Measurements from ENCODE around the gene ZNF778.

ZNF778 gene

DNA sequence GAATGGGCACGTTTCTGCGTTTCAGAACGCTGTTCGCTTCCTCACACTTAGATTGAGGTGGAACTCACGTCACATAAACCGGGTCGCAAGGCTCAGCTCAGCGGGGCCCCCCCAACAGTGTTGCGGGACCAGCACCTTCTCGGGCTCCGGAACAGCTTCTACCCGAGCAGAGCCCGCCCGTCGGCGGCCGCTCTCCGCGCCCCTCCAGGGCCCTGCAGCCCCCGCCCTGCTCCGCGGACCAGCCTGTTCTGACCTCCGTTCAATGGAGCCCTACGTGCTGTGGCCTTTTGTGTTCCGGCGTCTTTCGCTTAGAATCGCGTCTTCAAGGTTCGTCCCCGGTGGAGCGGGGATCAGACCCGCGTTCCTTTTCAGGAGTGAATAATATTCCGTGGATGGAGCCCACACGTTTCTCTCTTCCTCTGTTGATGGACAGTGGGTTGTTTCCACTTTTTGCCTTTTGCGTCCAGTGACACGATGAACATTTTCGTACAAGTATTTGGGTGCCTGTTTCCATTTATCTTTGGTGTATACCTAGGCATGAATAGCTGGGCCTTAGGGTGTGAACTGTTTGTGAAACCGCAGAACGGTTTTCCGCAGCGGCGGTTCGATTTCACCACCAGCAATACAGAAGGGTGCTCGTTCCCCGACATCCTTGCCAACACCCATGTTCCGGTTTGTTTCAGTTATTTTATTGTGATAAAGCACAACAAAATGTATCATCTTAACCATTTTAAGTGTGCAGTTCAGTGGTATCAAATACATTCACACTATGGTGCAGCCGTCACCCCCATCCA lies 14.9 kb upstream of the ZNF778 start:
- Histone ChIP-seq H3K27me3 (ENCODE audit: insufficient read depth, poor library complexity, severe bottlenecking) (no peaks in the 10 kb centered on the region), H3K4me3 (replicated peaks; ENCODE audit: insufficient read depth, low read length) (no peak overlapping the region), H3K27ac (replicated peaks) (no peak overlapping the region)
- TF ChIP-seq REST (IDR thresholded peaks at IDR 0.05; ENCODE audit: insufficient replicate concordance, low read depth) = no peak
- no peak for TF ChIP-seq POLR2AphosphoS5 (IDR thresholded peaks at IDR 0.05; ENCODE audit: low read depth)
- TF ChIP-seq, protein P1, sequence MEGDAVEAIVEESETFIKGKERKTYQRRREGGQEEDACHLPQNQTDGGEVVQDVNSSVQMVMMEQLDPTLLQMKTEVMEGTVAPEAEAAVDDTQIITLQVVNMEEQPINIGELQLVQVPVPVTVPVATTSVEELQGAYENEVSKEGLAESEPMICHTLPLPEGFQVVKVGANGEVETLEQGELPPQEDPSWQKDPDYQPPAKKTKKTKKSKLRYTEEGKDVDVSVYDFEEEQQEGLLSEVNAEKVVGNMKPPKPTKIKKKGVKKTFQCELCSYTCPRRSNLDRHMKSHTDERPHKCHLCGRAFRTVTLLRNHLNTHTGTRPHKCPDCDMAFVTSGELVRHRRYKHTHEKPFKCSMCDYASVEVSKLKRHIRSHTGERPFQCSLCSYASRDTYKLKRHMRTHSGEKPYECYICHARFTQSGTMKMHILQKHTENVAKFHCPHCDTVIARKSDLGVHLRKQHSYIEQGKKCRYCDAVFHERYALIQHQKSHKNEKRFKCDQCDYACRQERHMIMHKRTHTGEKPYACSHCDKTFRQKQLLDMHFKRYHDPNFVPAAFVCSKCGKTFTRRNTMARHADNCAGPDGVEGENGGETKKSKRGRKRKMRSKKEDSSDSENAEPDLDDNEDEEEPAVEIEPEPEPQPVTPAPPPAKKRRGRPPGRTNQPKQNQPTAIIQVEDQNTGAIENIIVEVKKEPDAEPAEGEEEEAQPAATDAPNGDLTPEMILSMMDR (IDR thresholded peaks at IDR 0.05; ENCODE audit: insufficient read depth, low read length) = no peak
- TF ChIP-seq SPI1 (IDR thresholded peaks at IDR 0.05; ENCODE audit: borderline replicate concordance, low read depth) = no peak
- TF ChIP-seq GABPA (IDR thresholded peaks at IDR 0.05; ENCODE audit: low read depth) = no peak
- DNase-seq (ENCODE audit: low read depth in 1 of 2, low spot score in 1 of 2) = no peak

GRCh38 chr16:89207993-89208392 lies 9.5 kb upstream of the ZNF778 start:
- TF ChIP-seq REST (IDR thresholded peaks at IDR 0.05; ENCODE audit: insufficient replicate concordance, low read depth) (no peak), SPI1 (IDR thresholded peaks at IDR 0.05; ENCODE audit: borderline replicate concordance, low read depth) (no peak), GABPA (IDR thresholded peaks at IDR 0.05; ENCODE audit: low read depth) (no peak), POLR2AphosphoS5 (IDR thresholded peaks at IDR 0.05; ENCODE audit: low read depth) (no peak)
- TF ChIP-seq, protein P1 (IDR thresholded peaks at IDR 0.05; ENCODE audit: insufficient read depth, low read length) = no peak
- H3K27me3 ChIP-seq (ENCODE audit: insufficient read depth, poor library complexity, severe bottlenecking) = no peaks in the 10 kb centered on the region
- H3K4me3 ChIP-seq (replicated peaks; ENCODE audit: insufficient read depth, low read length) = no peak overlapping the region
- no peak overlapping the region for H3K27ac ChIP-seq (replicated peaks)
- no peak for DNase-seq (ENCODE audit: low read depth in 1 of 2, low spot score in 1 of 2)

DNA sequence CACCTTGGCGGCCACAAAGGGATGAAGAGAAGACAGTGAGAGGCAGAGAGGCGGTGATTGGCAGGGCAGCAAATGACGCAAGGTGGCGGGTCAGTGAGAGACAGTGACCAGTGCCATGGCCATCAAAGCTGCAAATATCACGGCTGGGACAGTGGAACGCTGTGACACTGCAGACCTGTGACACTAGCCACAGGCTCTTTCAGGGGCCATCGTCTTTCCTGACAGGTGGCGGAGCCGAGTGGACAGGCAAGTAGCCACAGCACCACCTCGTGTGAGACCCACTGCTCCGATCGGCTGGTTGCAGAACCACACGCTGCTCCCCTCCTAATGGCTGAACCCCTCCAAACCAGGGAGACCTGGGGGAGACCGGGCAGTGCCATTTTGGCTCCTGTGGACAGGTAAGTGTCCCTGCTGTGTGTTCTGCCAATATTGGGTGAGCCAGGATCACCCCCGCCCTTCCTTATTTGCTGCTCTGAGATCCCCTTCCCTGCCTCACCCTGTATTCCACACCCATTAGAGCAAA lies 7.9 kb upstream of the ZNF778 start:
- TF ChIP-seq REST (IDR thresholded peaks at IDR 0.05; ENCODE audit: insufficient replicate concordance, low read depth) = no peak
- no peak for TF ChIP-seq POLR2AphosphoS5 (IDR thresholded peaks at IDR 0.05; ENCODE audit: low read depth)
- TF ChIP-seq, protein P1 (IDR thresholded peaks at IDR 0.05; ENCODE audit: insufficient read depth, low read length) = no peak
- TF ChIP-seq SPI1 (IDR thresholded peaks at IDR 0.05; ENCODE audit: borderline replicate concordance, low read depth) = no peak
- no peak for TF ChIP-seq GABPA (IDR thresholded peaks at IDR 0.05; ENCODE audit: low read depth)
- Histone ChIP-seq H3K27ac (replicated peaks) (no peak overlapping the region), H3K27me3 (ENCODE audit: insufficient read depth, poor library complexity, severe bottlenecking) (no peaks in the 10 kb centered on the region), H3K4me3 (replicated peaks; ENCODE audit: insufficient read depth, low read length) (no peak overlapping the region)
- no peak for DNase-seq (ENCODE audit: low read depth in 1 of 2, low spot score in 1 of 2)

Data from HL-60 (cell line).